Fibroblast of villous mesenchyme (primary cell): ENCODE data around the gene DIPK2A. TPM values are rescaled to one million over a fixed set of nuclear protein-coding genes. Genes with fewer than 3 reads are reported as not detected.

ENCODE experiments used
- DNase-seq: peaks from one replicate; pipeline ENCODE4 v3.0.0-alpha.2; 2010; ENCODE audit warnings: low read depth
- H3K4me3 ChIP-seq: 2 replicates; pipeline ENCODE4 v1.5.1; 2011; ENCODE audit warnings: low read depth, mild to moderate bottlenecking, low read length
- CTCF ChIP-seq: IDR thresholded peaks from 2 replicates; pipeline ENCODE4 v1.5.1; 2012; ENCODE audit warnings: low read depth, mild to moderate bottlenecking, low read length; ENCODE audit not compliant: insufficient read depth
- total RNA-seq: library from RNA; depleted of rRNA; stranded (reverse); fragments of >200 nt; gene quantifications from 2 replicates; pipeline ENCODE4 v1.2.3, GENCODE V29; 2012

The DIPK2A gene
- total RNA-seq, 1 donor = 44.9 TPM

- H3K4me3 ChIP-seq = peak overlapping the region; percentile 91
- peak; percentile 37 for DNase-seq
- no peak for TF ChIP-seq CTCF
These were observed 2.9 kb downstream of the DIPK2A start for GRCh38 chr3:143974271-143975238.

GRCh38 chr3:143975554-143976152, 4.0 kb downstream of the DIPK2A start:
- peak; percentile 75 for DNase-seq
- H3K4me3 ChIP-seq = peak overlapping the region; percentile 13

GRCh38 chr3:143977341-143978262, 6.0 kb downstream of the DIPK2A start:
- no peak for TF ChIP-seq CTCF
- DNase-seq = peak; percentile 55
- H3K4me3 ChIP-seq = peak overlapping the region; percentile 16

More at GRCh38 chr3:143975554-143976152, 4.0 kb downstream of the DIPK2A start:
- TF ChIP-seq CTCF = peak; percentile 59

GRCh38 chr3:143978263-143978631, 6.6 kb downstream of the DIPK2A start:
- DNase-seq = no peak
- no peak for TF ChIP-seq CTCF
- H3K4me3 ChIP-seq = no peak overlapping the region

GRCh38 chr3:143979041-143979440, 7.4 kb downstream of the DIPK2A start:
- no peak for DNase-seq
- H3K4me3 ChIP-seq = no peak overlapping the region
- TF ChIP-seq CTCF = no peak

- no peak for DNase-seq
- H3K4me3 ChIP-seq = no peak overlapping the region
- no peak for TF ChIP-seq CTCF
These were observed 8.2 kb downstream of the DIPK2A start for GRCh38 chr3:143979813-143980212.
